IMR-90 (cell line): ENCODE data around the gene CERS5. TPM values are rescaled to one million over a fixed set of nuclear protein-coding genes. Genes with fewer than 3 reads are reported as not detected.

Experiments
- ATAC-seq: fragments of 200-7000 bp; cut with Tn5 transposase; 2 replicates; pipeline ENCODE4 v1.9.1; 2020; ENCODE audit warnings: low read depth, mild to moderate bottlenecking, moderate library complexity
- BruUV-seq: library from RNA; stranded (reverse); fragments of 400-500 nt; replicated peaks from 2 replicates; lab custom pipeline; 2021; lab: Mats Ljungman, UMichigan
- CTCF ChIA-PET: fragments of 300-600 bp; formaldehyde crosslinking; extraction: SDS; loops from one replicate; lab custom pipeline; 2021; ENCODE audit warnings: antibody characterized with exemption; lab: Yijun Ruan, JAX
- POLR2A ChIA-PET: fragments of 300-600 bp; sonication (Branson Sonifier 250); formaldehyde crosslinking; loops from one replicate; lab custom pipeline; 2022; ENCODE audit warnings: antibody characterized with exemption; ENCODE audit not compliant: unreplicated experiment; lab: Charles Lee
- DNase-seq: peaks from one replicate; pipeline ENCODE4 v3.0.0; 2013
- H2AFZ ChIP-seq: replicated peaks from 2 replicates; pipeline ENCODE3; 2013; ENCODE audit warnings: low read length, mild to moderate bottlenecking; ENCODE audit not compliant: poor library complexity
- H2AK5ac ChIP-seq: 2 replicates; pipeline ENCODE4 v1.6.1; 2013; ENCODE audit warnings: low read depth, low read length, inconsistent platforms
- H2AK9ac ChIP-seq: replicated peaks from 2 replicates; pipeline ENCODE3; 2013; ENCODE audit warnings: mild to moderate bottlenecking, low read depth, low read length, moderate library complexity; ENCODE audit not compliant: poor library complexity
- H2BK120ac ChIP-seq: 2 replicates; pipeline ENCODE4 v1.6.1; 2013; ENCODE audit warnings: low read depth, low read length, inconsistent platforms
- H2BK15ac ChIP-seq: 3 replicates; pipeline ENCODE4 v1.6.1; 2013; ENCODE audit warnings: low read depth, low read length, inconsistent platforms
- H2BK20ac ChIP-seq: 2 replicates; pipeline ENCODE4 v1.6.1; 2013; ENCODE audit warnings: low read depth, mild to moderate bottlenecking, inconsistent platforms, low read length, moderate library complexity
- H2BK5ac ChIP-seq: 2 replicates; pipeline ENCODE4 v1.6.1; 2013; ENCODE audit warnings: mild to moderate bottlenecking, low read depth, low read length, inconsistent platforms; ENCODE audit not compliant: poor library complexity, severe bottlenecking
- H3K14ac ChIP-seq: replicated peaks from 2 replicates; pipeline ENCODE4 v1.6.1; 2013; ENCODE audit warnings: low read depth, low read length, inconsistent platforms
- H3K18ac ChIP-seq: 2 replicates; pipeline ENCODE4 v1.6.1; 2013; ENCODE audit warnings: low read depth, low read length, control low read depth
- H3K23ac ChIP-seq: 2 replicates; pipeline ENCODE4 v1.6.1; 2013; ENCODE audit warnings: low read depth, low read length, inconsistent platforms
- H3K27ac ChIP-seq: 2 replicates; pipeline ENCODE4 v1.5.1; 2013; ENCODE audit warnings: mild to moderate bottlenecking, control low read depth, low read length; ENCODE audit not compliant: insufficient read depth
- H3K27me3 ChIP-seq: 2 replicates; pipeline ENCODE4 v1.6.1; 2013; ENCODE audit warnings: low read length; ENCODE audit not compliant: control insufficient read depth, insufficient read depth
- H3K36me3 ChIP-seq: 2 replicates; pipeline ENCODE4 v1.6.1; 2013; ENCODE audit warnings: low read length, mixed read lengths; ENCODE audit not compliant: control insufficient read depth, insufficient read depth
- H3K4ac ChIP-seq: 2 replicates; pipeline ENCODE4 v1.6.1; 2013; ENCODE audit warnings: low read depth, low read length, inconsistent platforms
- H3K4me1 ChIP-seq: 2 replicates; pipeline ENCODE4 v1.6.1; 2013; ENCODE audit warnings: low read length, mixed read lengths; ENCODE audit not compliant: control insufficient read depth, insufficient read depth
- H3K4me2 ChIP-seq: 2 replicates; pipeline ENCODE4 v1.6.1; 2013; ENCODE audit warnings: low read depth, mild to moderate bottlenecking, control low read depth, low read length, moderate library complexity
- H3K4me3 ChIP-seq: 2 replicates; pipeline ENCODE4 v1.5.1; 2013; ENCODE audit warnings: low read depth, mild to moderate bottlenecking, control low read depth, low read length, moderate library complexity; ENCODE audit not compliant: insufficient read depth
- H3K56ac ChIP-seq: 2 replicates; pipeline ENCODE4 v1.6.1; 2013; ENCODE audit warnings: low read length, inconsistent platforms; ENCODE audit not compliant: insufficient read depth; ENCODE audit errors: extremely low read depth
- H3K79me1 ChIP-seq, 2 experiments: 2 replicates each; pipeline ENCODE4 v1.6.1; 2013; ENCODE audit warnings: low read length in 2 of 2, inconsistent platforms in 1 of 2, low read depth in 1 of 2
- H3K9ac ChIP-seq: 2 replicates; pipeline ENCODE4 v1.6.1; 2013; ENCODE audit warnings: low read depth, low read length, control low read depth
- H3K9me1 ChIP-seq: 2 replicates; pipeline ENCODE4 v1.6.1; 2013; ENCODE audit warnings: low read length, inconsistent platforms; ENCODE audit not compliant: insufficient read depth
- H3K9me3 ChIP-seq: 2 replicates; pipeline ENCODE4 v1.6.1; 2013; ENCODE audit warnings: low read length; ENCODE audit not compliant: control insufficient read depth, insufficient read depth
- H4K20me1 ChIP-seq: 2 replicates; pipeline ENCODE4 v1.6.1; 2013; ENCODE audit warnings: low read length, inconsistent platforms; ENCODE audit not compliant: insufficient read depth
- H4K5ac ChIP-seq: 2 replicates; pipeline ENCODE4 v1.6.1; 2013; ENCODE audit warnings: mild to moderate bottlenecking, low read depth, low read length, control low read depth
- H4K8ac ChIP-seq, 2 experiments: 2 replicates each; pipeline ENCODE4 v1.6.1; 2013; ENCODE audit warnings: low read depth in 2 of 2, low read length in 2 of 2, control low read depth in 1 of 2, inconsistent platforms in 1 of 2
- H4K91ac ChIP-seq: 2 replicates; pipeline ENCODE4 v1.6.1; 2013; ENCODE audit warnings: low read depth, low read length, inconsistent platforms; ENCODE audit not compliant: insufficient read depth
- BHLHE40 ChIP-seq: fragments of 150-350 bp; IDR thresholded peaks from 2 replicates; pipeline ENCODE4 v1.6.1; 2016; ENCODE audit warnings: mild to moderate bottlenecking, low read depth, low read length
- CEBPB ChIP-seq: IDR thresholded peaks from 2 replicates; pipeline ENCODE4 v1.6.1; 2012; ENCODE audit warnings: low read depth, low read length, improper control_type of control experiment
- CHD1 ChIP-seq: IDR thresholded peaks from 2 replicates; pipeline ENCODE4 v1.6.1; 2012; ENCODE audit warnings: low read depth, low read length, improper control_type of control experiment
- CTCF ChIP-seq: conservative IDR thresholded peaks from 2 replicates; pipeline ENCODE4 v1.5.1; 2012; ENCODE audit warnings: mild to moderate bottlenecking, low read depth, low read length, improper control_type of control experiment
- FOS ChIP-seq: fragments of 150-350 bp; IDR thresholded peaks from 2 replicates; pipeline ENCODE4 v1.6.1; 2016; ENCODE audit warnings: low read depth, low read length
- MAZ ChIP-seq: IDR thresholded peaks from 2 replicates; pipeline ENCODE4 v1.6.1; 2012; ENCODE audit warnings: low read depth, mild to moderate bottlenecking, low read length, improper control_type of control experiment, moderate library complexity, borderline replicate concordance
- MXI1 ChIP-seq: IDR thresholded peaks from 2 replicates; pipeline ENCODE4 v1.6.1; 2012; ENCODE audit warnings: low read depth, mild to moderate bottlenecking, low read length, moderate library complexity, borderline replicate concordance
- NFE2L2 ChIP-seq: fragments of 150-350 bp; IDR thresholded peaks from 2 replicates; pipeline ENCODE4 v1.6.1; 2016; ENCODE audit warnings: low read depth, mild to moderate bottlenecking, low read length
- POLR2A ChIP-seq: IDR thresholded peaks from 2 replicates; pipeline ENCODE4 v1.6.1; 2012; ENCODE audit warnings: mild to moderate bottlenecking, low read depth, low read length
- RAD21 ChIP-seq: IDR thresholded peaks from 2 replicates; pipeline ENCODE4 v1.6.1; 2012; ENCODE audit warnings: low read length, improper control_type of control experiment
- RFX5 ChIP-seq: IDR thresholded peaks from 2 replicates; pipeline ENCODE4 v1.8.0; 2012; ENCODE audit warnings: low read depth, mild to moderate bottlenecking, low read length, moderate library complexity
- SMC3 ChIP-seq: fragments of 150-350 bp; IDR thresholded peaks from 2 replicates; pipeline ENCODE4 v1.6.1; 2016; ENCODE audit warnings: low read depth, mild to moderate bottlenecking, antibody characterized with exemption, low read length, moderate library complexity
- USF2 ChIP-seq: fragments of 150-350 bp; IDR thresholded peaks from 2 replicates; pipeline ENCODE4 v1.6.1; 2017; ENCODE audit warnings: mild to moderate bottlenecking, antibody characterized with exemption, low read length, low read depth
- WGBS, 2 experiments: methylation state at CpG; one replicate each; pipeline versions ENCODE4 v1.1.5 to v1.1.7; 2013; ENCODE audit warnings: missing lambda C conversion rate in 2 of 2; ENCODE audit not compliant: insufficient read length in 1 of 2; ENCODE audit errors: extremely low coverage in 2 of 2; 5-methylcytosine and 5-hydroxymethylcytosine counted together
- dilution Hi-C: fragments of 300-500 bp; cut with HindIII; formaldehyde crosslinking; loops from one replicate; pipeline ENCODE4 v1.14.3; 2018; ENCODE audit warnings: low sequenced_read_pairs; ENCODE audit not compliant: unreplicated experiment
- in situ Hi-C: fragments of 300-500 bp; cut with MboI; formaldehyde crosslinking; loops from 3 replicates; pipeline ENCODE4 v1.14.3; 2019; ENCODE audit warnings: low sequenced_read_pairs, inconsistent platforms, mixed read lengths
- intact Hi-C: fragments of 100-400 bp; cut with micrococcal nuclease; formaldehyde crosslinking; loops from 2 replicates; pipeline ENCODE4 v1.10.0; 2022
- polyA plus RNA-seq, 3 experiments: library from polyadenylated mRNA; depleted of rRNA; stranded (reverse); fragments of >200 nt; gene quantifications; 2 replicates each; pipeline ENCODE4 v1.2.3, GENCODE V29; 2012; ENCODE audit warnings: low replicate concordance in 1 of 3
- total RNA-seq: library from RNA; depleted of rRNA; stranded (reverse); fragments of >200 nt; gene quantifications from 2 replicates; pipeline ENCODE4 v1.2.3, GENCODE V29; 2012
- TF ChIP-seq, protein P1 (sequence below): fragments of 150-350 bp; IDR thresholded peaks from 2 replicates; pipeline ENCODE4 v1.6.1; 2016; ENCODE audit warnings: low read depth, mild to moderate bottlenecking, low read length, moderate library complexity, borderline replicate concordance

CERS5 gene
- total and polyA plus RNA-seq, 2 of the 4 experiments (the other 2 are of a cell fraction): 40.3 to 60.3 TPM

- no peak overlapping the region for H3K14ac ChIP-seq
- H3K4me3 ChIP-seq: no peak overlapping the region
- no peak overlapping the region for H4K5ac ChIP-seq
- no peak overlapping the region for H3K4ac ChIP-seq
- H2AFZ ChIP-seq: no peak overlapping the region
- in situ Hi-C loops: no loop called here
- no peak overlapping the region for H3K23ac ChIP-seq
- no peak overlapping the region for H2BK120ac ChIP-seq
- BruUV-seq: no TSS peak
- 83% methylated on average over 2 of the region's 5 CpGs; no CpG with 5 or more reads in 1 of the 2 experiments for WGBS, 2 experiments
- peaks cover 16 to 56% of the 10 kb centered on the region in 2 experiments for H3K79me1 ChIP-seq
- no peak overlapping the region for H2BK15ac ChIP-seq
- H2AK9ac ChIP-seq: no peak overlapping the region
- no peak overlapping the region for H3K18ac ChIP-seq
- H4K20me1 ChIP-seq: peaks cover 8% of the 10 kb centered on the region; the same call in 1 of the 2 replicates
- dilution Hi-C loops: no loop called here
- no peak overlapping the region for H3K4me2 ChIP-seq
- H3K27ac ChIP-seq: peak overlapping the region; percentile 33; the same call in 1 of the 2 replicates
- H3K9me1 ChIP-seq: no peaks in the 10 kb centered on the region; the same call in none of the 2 replicates
- ATAC-seq: no peak
- H4K8ac ChIP-seq: no peak overlapping the region
- no peak overlapping the region for H4K91ac ChIP-seq
- peaks cover 13% of the 10 kb centered on the region for H3K4me1 ChIP-seq
- H3K36me3 ChIP-seq: peaks cover 48% of the 10 kb centered on the region
- ChIA-PET POLR2A (no interaction called here), CTCF (interaction anchor here (0.6 kb wide), 1 partner anchor 20 kb away, joined by 4 read pairs; no protein-coding TSS in a partner anchor)
- H2AK5ac ChIP-seq: no peak overlapping the region
- H2BK5ac ChIP-seq: peak overlapping the region; percentile 59
- H3K9ac ChIP-seq: no peak overlapping the region
- TF ChIP-seq MAZ: no peak
- no peak for TF ChIP-seq SMC3
- TF ChIP-seq, protein P1, sequence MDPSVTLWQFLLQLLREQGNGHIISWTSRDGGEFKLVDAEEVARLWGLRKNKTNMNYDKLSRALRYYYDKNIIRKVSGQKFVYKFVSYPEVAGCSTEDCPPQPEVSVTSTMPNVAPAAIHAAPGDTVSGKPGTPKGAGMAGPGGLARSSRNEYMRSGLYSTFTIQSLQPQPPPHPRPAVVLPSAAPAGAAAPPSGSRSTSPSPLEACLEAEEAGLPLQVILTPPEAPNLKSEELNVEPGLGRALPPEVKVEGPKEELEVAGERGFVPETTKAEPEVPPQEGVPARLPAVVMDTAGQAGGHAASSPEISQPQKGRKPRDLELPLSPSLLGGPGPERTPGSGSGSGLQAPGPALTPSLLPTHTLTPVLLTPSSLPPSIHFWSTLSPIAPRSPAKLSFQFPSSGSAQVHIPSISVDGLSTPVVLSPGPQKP: no peak
- no peak for TF ChIP-seq USF2
- no peak for TF ChIP-seq POLR2A
- TF ChIP-seq MXI1: no peak
- no peak for TF ChIP-seq BHLHE40
- no peak for TF ChIP-seq CEBPB
- no peak for TF ChIP-seq RAD21
- no peak for TF ChIP-seq NFE2L2
- no peak for TF ChIP-seq RFX5
- no peak for TF ChIP-seq FOS
- TF ChIP-seq CHD1: no peak
- TF ChIP-seq CTCF: no peak
- H3K27me3 ChIP-seq: no peaks in the 10 kb centered on the region
- intact Hi-C loops: no loop called here
- no peak for DNase-seq
- no peaks in the 10 kb centered on the region for H3K9me3 ChIP-seq
- no peak overlapping the region for H3K56ac ChIP-seq
- no peak overlapping the region for H2BK20ac ChIP-seq
Observed at GRCh38 chr12:50197297-50197727, 30.1 kb upstream of the CERS5 start.
